ENCODE results near the gene IL1RAPL2.

GRCh38 chrX:104697294-104697693, 131.3 kb downstream of the IL1RAPL2 start:
- TF ChIP-seq CTCF (conservative IDR thresholded peaks at IDR 0.05; ENCODE audit: low read depth, low read length) (no peak), POLR2A (IDR thresholded peaks at IDR 0.05; ENCODE audit: low read depth, low read length) (no peak), MAFK (IDR thresholded peaks at IDR 0.05; ENCODE audit: low read depth, low read length) (no peak), NFE2L2 (IDR thresholded peaks at IDR 0.05; ENCODE audit: low read depth, low read length) (no peak), MXI1 (IDR thresholded peaks at IDR 0.05; ENCODE audit: borderline replicate concordance, low read depth, low read length) (no peak)
